GM18867 (cell line): ENCODE results near the gene RRBP1.

Experiments used
- ATAC-seq: cut with Tn5 transposase; IDR thresholded peaks from one replicate; pipeline ENCODE4 v1.9.1; 2021; ENCODE audit warnings: mild to moderate bottlenecking, moderate library complexity; ENCODE audit not compliant: unreplicated experiment

RRBP1 gene

DNA sequence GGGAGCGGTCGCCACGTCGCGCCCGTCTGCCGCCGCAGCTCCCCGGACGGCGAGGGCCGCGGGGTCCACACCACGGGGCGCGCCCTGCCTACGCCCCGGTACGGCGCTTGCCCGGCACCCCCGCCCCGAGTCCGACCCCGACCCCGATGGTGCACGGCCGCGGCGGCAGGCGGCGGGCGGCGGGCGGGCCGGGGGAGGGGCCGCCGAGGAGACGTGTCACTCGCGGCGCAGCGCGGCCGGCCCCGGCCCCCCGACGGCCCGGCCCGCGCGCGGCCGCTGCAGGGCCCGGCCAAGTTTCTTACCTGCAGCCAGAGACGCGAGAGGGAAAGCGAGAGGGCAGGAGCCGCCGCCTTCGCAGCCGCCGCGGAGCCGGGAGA lies 328 bp downstream of the RRBP1 start:
- ATAC-seq = peak; percentile 12

DNA sequence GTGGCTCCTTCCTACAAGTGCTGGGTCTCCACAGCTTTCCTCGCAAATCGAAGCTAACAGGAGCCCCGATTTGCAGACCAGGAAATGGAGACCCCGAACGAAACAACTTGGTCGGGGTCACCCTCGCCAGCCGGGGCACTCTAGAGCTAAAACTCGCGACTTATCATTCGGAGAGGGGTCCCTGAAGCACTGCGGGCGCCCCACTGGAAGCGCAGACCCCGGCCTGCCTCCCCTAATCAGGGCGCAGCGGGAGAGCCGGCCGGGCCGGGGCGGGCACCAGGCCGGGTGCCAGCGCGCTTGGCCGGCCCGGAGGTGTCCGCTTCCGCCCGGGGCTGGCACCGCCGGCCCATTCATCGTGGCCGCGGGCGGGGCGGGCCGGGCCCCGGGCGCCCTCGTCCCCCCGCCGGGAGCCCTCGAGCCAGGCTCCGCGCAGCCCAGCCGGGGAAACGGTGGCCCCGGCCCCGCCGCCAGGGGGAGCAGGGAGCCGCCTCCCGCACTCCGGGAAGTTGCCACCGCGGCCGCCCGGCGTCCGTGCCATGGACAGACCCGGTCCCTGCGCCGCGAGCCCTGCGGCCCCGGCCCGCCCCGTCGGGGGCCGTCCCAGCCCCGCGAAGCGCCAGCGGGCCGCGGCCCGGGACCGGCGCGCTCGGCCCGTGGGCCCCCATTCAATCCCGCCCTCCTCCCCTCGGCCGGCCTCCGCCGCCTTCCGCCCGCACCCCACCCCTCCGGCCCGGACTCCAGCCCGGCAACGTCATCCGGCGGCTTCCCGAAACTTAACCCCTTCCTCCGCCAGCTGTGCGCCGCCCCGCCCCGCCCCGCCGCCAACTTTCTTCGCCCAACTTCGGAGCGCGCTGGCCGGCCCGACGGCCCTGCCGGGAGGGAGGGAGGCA lies 961 bp downstream of the RRBP1 start:
- peak; percentile 44 for ATAC-seq

DNA sequence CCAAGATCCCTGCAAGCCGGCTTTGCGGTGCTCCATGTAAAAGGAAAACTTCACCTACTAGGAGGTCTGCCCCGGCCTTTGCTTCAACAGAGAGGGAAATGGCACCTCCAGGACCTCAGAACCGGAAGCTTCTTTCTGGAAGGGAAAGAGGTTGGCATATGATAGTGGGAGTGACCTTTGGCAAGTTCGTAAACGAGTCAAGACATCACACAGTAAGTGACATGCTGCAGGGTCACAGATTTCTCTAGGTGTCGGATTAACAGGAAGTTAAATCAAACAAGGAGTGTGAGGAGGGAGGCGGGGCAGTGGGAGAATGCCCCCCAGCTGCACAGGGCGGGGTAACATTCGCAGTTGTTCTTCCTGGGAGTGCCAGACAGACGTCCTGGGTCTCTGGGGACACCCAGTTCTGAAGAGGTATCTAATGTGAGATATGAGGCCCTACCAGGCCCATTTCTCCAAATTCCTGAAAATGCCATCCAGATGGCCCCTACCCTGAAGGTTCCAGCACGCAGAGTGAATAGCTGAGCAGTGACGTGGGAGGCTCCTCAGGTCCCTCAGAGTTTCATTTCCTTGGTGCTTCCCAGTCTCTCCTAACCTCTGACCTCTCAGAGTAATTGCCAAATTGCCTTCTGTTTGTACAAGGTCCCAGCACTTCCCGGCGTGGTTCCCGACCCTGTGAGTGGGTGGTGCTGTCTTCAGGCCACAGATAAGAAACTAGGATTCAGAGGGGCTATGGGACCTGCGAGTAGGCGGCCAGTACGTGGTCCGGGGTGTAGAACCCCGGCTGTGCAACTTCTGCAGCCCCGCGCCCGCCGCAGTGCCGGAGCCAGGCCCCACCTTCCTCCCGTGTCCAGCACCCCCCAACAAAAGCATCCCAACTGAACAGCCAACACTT lies 1.9 kb downstream of the RRBP1 start:
- no peak for ATAC-seq

DNA sequence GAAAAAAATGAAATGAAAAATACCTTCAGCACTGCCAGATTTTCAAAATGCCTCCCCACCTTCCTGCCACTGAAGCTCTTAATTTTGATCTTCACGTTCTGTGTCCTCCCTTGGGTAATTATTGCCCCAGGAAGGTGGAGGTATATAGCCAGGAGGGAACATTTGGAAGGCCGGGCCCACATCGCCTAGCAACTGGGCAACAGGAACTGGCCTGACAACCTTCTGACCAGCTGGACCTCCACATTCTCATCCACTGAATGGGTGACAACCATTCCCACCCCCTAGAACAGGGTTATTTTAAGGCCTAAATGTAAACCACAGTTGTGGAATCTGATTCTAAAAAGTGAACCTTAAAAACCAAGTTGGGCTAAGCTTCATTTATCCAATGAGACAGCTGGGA lies 3.2 kb downstream of the RRBP1 start:
- no peak for ATAC-seq

DNA sequence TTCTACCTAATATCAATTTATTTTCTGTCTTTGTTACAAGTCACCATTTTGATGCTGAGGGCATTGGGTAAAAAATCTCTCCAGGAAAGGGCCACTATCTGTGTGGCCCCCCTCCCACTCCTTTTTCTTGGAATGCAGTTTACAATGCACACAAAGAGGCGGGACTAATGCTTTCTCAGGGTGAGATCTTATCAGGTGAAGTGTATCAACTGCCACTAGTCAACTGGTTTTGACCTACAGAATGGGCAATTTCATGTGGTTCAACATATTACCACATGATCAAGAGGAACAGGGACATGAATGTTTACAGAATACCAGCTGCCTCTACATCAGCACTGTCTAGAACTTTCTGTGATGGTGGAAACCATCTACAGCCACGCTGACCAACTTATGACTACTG lies 3.7 kb downstream of the RRBP1 start:
- no peak for ATAC-seq

DNA sequence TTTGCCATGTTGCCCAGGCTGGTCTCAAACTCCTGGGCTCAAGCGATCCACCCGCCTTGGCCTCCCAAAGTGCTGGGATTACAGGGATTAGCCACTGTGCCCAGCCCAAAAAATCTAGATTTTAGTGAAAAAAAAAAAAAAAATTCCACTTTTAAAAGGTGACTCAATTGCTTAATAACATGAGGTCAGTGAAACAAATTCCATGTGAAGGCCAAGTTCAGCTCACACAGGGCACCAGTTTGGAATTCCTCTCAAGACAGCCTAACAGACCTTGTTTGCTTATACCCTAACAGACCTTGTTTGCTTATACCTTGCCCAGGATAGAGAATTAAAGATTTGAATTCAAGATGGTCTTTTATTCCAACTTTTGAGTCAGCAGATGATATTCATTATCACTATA lies 5.1 kb downstream of the RRBP1 start:
- ATAC-seq = no peak

DNA sequence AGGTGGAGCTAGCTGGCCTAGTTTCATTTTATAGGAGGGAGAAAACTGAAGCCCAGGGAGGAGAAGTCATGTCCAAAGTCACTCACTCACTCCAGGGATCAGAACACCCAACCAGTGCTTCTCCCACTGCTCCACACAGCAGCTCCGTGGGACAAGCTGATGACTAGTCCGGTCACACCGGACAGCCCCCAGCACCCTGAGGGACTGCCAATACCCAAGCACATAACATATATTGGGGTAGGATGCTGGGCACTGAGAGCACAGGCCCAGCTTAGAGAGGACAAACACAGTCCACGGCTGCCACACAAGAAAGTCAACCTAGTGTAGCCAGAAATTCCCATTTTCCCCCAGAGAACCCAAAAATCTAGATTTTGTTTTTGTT lies 5.7 kb downstream of the RRBP1 start:
- no peak for ATAC-seq

DNA sequence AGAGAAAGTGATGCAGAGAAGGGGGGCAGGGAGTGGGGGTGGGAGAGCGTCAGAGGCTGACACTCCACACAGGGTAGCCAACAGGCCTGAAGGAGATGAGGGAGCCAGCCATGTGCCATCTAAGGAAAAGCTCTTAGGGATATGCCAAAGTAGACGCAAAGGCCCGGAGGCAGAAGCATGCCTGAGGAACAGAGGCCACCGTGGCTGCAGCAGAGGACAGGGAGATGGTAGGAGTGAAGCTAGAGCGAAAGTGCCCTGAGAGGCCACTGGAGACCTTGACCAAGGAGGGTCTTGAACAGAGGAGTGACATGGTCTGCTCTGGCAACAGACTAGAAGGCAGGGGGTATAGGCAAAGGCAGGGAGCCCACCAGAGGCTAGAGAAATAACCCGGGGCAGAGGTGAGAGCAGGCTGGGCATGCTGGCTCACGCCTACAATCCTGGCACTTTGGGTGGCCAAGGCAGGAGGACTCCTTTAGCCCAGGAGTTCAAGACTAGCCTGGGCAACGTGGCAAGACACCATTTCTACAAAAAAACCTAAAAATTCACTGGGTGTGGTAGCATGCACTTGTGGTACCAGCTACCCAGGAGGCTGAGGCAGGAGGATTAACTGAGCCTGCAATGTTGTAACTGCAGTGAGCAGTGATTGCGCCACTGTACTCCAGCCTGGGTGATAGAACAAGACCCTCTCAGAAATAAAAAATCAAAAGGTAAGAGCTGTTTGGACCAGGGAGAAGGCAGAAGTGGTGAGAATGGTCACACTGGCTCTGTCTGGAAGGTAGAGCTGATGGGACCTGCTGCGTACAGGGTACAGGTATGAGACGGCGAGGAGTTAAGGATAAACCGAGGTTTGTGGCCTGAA lies 6.3 kb downstream of the RRBP1 start:
- no peak for ATAC-seq

DNA sequence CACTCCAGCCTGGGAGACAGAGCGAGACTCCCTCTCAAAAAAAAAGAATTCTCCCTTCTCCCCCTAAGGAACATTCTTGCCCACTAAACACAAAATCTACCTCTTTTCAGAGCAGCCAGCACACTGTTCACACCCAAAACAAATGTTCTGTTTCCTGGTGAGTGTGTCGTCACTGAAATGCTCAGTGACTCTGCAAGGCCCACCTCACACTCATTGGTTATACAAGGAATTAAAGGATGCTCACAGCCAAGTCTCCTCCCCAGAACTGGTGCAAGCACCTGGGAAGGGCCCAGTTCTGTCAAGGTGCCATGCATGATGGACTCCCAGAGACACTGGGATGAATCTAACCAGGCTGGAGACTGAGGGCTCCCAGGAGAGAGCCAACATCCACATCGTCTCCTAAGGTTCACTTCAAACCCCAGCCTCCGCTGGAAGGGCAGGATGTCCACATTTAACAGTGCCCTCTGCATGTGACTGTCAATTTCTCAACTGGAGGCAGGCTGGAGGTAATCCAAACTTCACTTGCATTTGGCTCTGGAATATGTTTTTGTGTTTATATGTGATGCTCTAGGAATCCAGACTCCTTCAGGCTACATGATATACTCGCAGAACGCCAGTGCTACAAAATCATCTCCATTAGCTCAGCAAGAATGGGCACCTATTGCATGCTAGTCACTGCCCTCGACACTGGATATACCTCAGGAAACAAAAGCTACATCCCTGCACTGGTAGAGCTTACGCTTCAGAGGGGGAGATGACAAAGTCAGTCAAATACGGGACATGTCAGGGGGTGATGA lies 7.1 kb downstream of the RRBP1 start:
- ATAC-seq = no peak

DNA sequence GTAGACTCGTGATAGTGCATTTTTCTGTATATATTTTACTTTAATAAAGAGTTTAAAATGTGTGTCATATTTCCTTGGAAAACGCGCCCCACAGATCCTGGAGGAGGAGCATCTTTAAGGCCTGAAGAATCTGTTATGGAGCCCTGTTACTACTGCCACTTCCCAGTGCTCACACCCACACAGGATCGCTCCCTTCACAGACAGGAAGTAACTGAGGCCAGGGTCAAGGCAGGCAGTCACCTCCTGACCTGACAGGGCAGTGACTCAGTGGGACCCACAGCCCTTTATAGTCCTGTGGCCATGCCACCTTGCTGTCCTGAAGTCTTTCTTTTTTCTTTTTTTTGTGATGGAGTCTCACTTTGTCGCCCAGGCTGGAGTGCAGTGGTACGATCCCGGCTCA lies 9.0 kb downstream of the RRBP1 start:
- no peak for ATAC-seq

DNA sequence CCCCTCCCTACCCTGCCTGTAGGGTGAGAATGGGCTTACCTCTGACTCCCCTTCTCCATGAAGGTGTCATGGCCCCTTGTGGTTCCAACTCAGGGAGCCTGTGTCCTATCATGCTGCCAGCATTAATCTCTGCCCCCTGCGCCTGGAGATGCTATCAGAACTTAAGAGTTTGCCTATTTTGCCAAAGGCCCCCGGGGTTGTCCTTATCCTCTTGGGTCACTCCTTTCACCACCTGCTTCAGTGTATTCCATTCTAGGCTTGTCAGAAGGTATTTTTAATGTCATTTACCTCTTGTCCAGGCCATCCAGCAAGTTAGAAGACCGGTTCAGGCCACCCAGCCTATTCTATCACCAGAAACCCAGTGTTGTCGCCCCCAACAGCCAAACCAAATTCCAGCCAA lies 10.5 kb downstream of the RRBP1 start:
- ATAC-seq = no peak

DNA sequence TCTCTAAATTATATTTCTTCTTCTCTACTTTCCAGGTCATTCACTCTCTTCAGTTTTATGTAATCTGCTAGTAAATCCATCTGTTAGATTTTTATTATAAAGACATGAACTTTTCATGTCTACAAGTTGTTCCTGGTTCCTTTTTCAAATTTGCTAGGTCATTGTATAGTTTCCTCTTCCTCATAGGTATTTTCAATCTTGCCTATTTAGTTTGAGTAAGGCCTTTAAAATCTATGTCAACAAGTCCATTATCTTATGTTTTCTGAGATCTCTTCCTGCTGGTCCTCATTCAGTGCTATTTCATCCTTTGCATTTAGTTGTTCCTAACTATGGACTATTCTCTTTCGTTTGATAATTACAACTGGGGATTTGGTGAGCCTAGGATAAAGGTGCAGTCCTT lies 11.0 kb downstream of the RRBP1 start:
- ATAC-seq = no peak

DNA sequence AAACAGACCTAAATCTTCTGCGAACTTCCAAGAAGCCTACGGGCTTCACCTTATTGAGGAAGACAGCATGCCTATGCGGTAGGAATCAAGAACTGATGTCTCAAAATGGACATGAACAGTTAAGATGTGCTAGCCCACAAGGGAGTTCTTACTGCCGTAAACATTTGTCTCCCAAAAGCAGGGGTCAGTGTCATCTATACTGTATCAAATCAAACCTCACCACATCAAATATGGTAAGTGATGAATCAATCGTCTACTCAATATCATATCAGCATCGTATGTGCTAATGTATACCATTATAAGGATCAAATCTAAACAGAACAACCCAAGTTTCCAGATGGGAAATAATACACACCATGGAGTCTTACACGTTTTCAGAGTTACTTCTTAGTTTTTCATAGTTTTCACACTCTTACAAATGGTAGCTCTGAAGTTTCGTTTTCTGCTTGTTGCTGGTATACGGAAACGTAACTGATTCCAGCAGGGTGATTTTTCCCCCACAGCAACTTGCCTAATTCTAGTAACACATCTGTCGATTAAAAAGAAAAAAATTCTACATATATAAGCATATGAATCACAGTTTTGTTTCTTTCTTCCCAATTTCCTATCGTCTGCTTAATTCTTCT lies 12.6 kb downstream of the RRBP1 start:
- ATAC-seq = no peak

DNA sequence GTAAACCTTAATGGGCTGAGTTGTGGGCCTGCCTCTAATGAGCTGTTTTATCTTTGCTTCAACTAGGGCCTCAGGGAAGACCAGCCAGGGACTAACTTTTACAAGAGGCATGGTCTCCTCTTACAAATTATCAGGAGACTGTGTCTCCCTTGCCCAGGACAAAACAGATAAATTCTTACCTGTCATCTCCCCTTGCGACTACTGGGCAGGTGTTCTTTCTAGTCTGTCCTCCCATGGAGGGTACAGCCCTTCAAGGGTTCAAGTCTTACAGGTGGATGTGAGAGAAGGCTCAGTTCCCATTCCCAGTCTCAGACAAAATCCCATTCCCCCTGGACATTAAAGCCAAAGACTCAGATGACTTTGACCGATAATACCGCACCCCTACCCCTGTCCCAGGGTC lies 13.6 kb downstream of the RRBP1 start:
- no peak for ATAC-seq

DNA sequence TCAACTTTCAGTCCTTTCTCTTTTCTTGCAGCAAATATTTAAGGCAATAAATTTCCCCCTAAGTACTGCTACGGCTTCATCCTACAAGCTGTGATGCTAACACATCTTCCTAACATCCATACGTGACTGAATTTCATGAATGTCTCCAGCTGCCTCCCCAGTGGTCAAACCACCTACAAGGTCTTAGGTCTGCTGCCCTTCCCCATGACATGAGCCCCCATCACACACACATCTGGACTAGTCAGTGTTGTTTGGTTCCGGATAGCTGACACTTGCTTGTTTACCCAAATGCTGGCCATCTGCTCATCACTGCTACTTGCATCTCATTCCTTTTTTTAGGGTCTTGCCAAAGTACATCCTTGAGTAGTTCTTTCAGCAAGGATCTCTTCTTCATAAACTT lies 14.6 kb downstream of the RRBP1 start:
- no peak for ATAC-seq

DNA sequence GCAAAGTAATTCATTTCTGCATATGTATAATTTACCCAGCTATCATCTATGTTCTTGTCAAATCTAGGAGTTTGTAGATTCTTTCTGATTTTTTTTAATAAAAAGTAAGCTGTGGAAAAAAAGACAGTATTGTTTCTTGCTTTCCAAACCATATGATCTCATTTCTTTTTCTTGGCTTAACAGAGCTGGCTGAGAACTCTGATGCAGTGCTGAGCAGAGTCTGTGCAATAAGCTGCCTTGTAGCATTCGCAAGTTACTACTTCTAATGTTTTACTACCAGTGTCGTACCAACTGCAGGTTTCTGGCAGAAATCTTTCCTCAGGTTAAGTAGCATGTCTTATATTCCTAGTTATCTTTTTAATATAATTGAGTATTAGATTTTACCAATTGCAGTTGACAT lies 15.6 kb downstream of the RRBP1 start:
- no peak for ATAC-seq

DNA sequence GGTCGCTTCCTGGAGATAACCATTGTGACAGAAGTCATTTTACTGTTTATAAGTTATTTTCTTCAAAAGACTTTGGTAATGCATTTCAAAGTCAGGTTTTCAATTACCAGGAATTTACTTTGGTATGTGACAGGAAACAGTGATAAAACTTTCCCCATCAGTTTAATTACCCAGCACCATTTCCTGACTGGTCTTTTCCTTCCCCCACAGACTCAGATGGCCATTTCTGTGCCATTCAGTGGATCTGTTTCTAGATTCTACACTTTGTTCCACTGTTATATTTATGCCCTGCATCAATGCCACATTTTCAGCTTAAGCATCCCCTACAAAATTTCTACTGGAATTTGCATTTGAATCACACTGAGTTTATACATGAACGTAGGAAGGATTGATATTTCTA lies 16.3 kb downstream of the RRBP1 start:
- ATAC-seq = no peak

DNA sequence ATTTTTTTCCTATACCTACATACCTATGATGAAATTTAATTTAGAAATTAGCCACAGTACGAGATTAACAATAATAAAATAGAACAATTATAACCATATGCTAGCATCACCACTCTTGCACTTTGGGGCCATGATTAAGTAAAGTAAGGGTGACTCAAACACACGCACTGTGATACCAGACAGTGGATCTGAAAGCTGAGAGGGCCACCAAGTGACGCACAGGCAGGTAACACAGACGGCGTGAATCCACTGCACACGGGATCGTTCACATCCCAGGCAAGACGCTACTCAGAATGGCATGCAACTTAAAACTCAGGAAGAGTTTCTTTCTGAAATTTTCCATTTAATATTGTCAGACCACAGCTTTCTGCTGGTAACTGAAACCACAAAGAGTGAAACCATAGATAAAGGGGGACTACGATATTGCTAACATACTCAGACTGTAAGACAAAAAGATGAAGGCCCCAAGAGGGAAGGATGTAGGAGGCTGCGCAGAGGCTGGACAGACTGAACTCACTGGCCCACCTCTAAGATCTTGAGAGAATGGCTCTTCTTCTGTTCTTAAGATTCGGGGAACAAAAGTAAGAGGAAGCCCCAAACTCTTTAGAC lies 17.9 kb downstream of the RRBP1 start:
- no peak for ATAC-seq

DNA sequence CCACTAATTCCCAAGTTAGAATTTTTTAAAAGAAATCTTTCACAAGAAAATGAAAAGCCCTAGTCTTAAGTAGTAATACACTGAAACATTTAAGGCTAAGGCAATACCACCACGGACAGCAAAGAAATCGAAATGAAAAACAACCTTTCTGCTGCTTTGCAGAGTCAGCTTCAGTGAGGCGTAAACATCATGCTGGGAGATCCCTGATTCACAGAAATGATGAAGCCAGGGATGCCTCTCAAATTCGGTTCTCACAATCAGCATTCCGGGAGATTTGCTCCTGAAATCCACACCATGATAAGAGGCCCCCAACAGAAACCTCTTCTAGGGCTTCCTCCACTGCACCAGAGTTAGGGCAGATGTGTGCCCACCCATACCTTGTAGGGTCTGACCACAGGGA lies 18.6 kb downstream of the RRBP1 start:
- ATAC-seq = no peak

DNA sequence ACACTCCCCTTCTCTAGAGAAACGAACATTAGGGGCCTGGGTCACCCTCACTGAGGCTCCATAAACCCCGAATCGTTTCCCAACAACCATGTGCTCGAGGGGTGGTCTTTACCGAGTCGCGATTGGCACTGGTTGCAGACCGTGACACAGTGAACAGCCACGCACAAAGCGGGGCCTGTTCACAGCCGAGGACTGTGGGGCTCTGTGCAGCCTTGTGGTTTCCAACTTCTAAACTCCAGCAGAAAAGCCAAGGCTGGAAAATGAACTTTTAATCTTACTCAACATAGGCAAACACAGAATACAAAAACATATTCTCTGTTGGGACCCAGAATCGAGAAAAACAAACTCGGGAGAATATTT lies 19.0 kb downstream of the RRBP1 start:
- no peak for ATAC-seq
